T-cell (primary cell): ENCODE results near the gene MPL. TPM values are rescaled to one million over a fixed set of nuclear protein-coding genes. Genes with fewer than 3 reads are reported as not detected.

ENCODE experiments used
- ATAC-seq, 4 experiments: fragments of 200-7000 bp in 3 of 4; fragments of 150-1000 bp in 1 of 4; cut with Tn5 transposase; replicated peaks in 1 of 4; 1 replicate in 3 of 4; 2 replicates in 1 of 4; pipeline ENCODE4 v1.10.0; 2021; ENCODE audit warnings: moderate library complexity in 3 of 4, mild to moderate bottlenecking in 2 of 4, moderate number of reproducible peaks in 1 of 4
- CTCF ChIA-PET, 2 donors: fragments of 300-600 bp; sonication (Branson Sonifier 250); formaldehyde crosslinking; loops; one replicate each; lab custom pipeline; 2022; ENCODE audit warnings: antibody characterized with exemption in 2 of 2; lab: Charles Lee
- POLR2A ChIA-PET, 2 donors: fragments of 300-600 bp; sonication (Branson Sonifier 250); formaldehyde crosslinking; loops; one replicate each; lab custom pipeline; 2022; ENCODE audit warnings: antibody characterized with exemption in 2 of 2; lab: Charles Lee
- DNase-seq, 35 experiments: peaks; one replicate each; pipeline versions ENCODE4 v3.0.0 to v3.0.0-alpha.2; 2013 to 2023
- H3K27ac ChIP-seq: one replicate; pipeline ENCODE4 v1.5.1; 2013; ENCODE audit warnings: low read length
- H3K27me3 ChIP-seq, 2 experiments: replicated peaks in 1 of 2; 1 replicate in 1 of 2; 2 replicates in 1 of 2; pipeline versions ENCODE4 v1.6.1 to v1.7.0; 2013; ENCODE audit warnings: low read length in 1 of 2, mixed read lengths in 1 of 2; ENCODE audit not compliant: control insufficient read depth in 2 of 2, insufficient read depth in 2 of 2; ENCODE audit errors: extremely low read depth in 1 of 2
- H3K36me3 ChIP-seq, 2 donors: 1 replicate in 1 of 2; 2 replicates in 1 of 2; pipeline versions ENCODE4 v1.6.1 to v1.7.0; 2013; ENCODE audit warnings: low read length in 1 of 2; ENCODE audit not compliant: control insufficient read depth in 2 of 2, insufficient read depth in 1 of 2; ENCODE audit errors: extremely low read depth in 1 of 2
- H3K4me1 ChIP-seq, 2 experiments: 1 replicate in 1 of 2; 2 replicates in 1 of 2; pipeline versions ENCODE4 v1.6.1 to v1.7.0; 2013; ENCODE audit warnings: low read length in 2 of 2, mixed read lengths in 1 of 2; ENCODE audit not compliant: insufficient read depth in 2 of 2, control insufficient read depth in 1 of 2; ENCODE audit errors: extremely low read depth in 1 of 2
- H3K4me3 ChIP-seq, 2 donors: 1 replicate in 1 of 2; 2 replicates in 1 of 2; pipeline versions ENCODE4 v1.5.1 to v1.7.0; 2013; ENCODE audit warnings: mild to moderate bottlenecking in 2 of 2, low read length in 1 of 2, moderate library complexity in 1 of 2; ENCODE audit not compliant: control insufficient read depth in 1 of 2; ENCODE audit errors: extremely low read depth in 1 of 2
- H3K9me3 ChIP-seq: 2 replicates; pipeline ENCODE4 v1.7.0; 2013
- H3K27ac Mint-ChIP-seq, 2 donors: one replicate each; pipeline ENCODE4 v1.8.0; 2020 to 2021; ENCODE audit warnings: mild to moderate bottlenecking in 2 of 2, mixed read lengths in 2 of 2
- H3K27me3 Mint-ChIP-seq, 2 donors: one replicate each; pipeline ENCODE4 v1.8.0; 2021 to 2022; ENCODE audit warnings: mixed read lengths in 2 of 2
- H3K36me3 Mint-ChIP-seq: one replicate; pipeline ENCODE4 v1.8.0; 2021; ENCODE audit warnings: mixed read lengths
- H3K4me1 Mint-ChIP-seq, 3 donors: one replicate each; pipeline ENCODE4 v1.8.0; 2020 to 2022; ENCODE audit warnings: mixed read lengths in 3 of 3, mild to moderate bottlenecking in 1 of 3
- H3K4me3 Mint-ChIP-seq, 3 donors: one replicate each; pipeline ENCODE4 v1.8.0; 2020 to 2022; ENCODE audit warnings: mild to moderate bottlenecking in 3 of 3, mixed read lengths in 3 of 3, moderate library complexity in 3 of 3
- H3K9me3 Mint-ChIP-seq, 3 donors: one replicate each; pipeline ENCODE4 v1.8.0; 2020 to 2022; ENCODE audit warnings: mixed read lengths in 3 of 3
- WGBS: methylation state at CpG from one replicate; pipeline ENCODE4 v1.1.5; 2013; ENCODE audit warnings: missing lambda C conversion rate; ENCODE audit not compliant: insufficient coverage; 5-methylcytosine and 5-hydroxymethylcytosine counted together
- total RNA-seq, 35 experiments: library from RNA in 6 of 35; stranded (reverse) in 6 of 35; fragments of 120-200 nt in 1 of 35; gene quantifications; one replicate each; pipeline versions ENCODE4 v1.2.1 to v1.2.4 and lab custom pipeline; 2013 to 2026

MPL gene
- total RNA-seq = under 1 TPM in 3 of 5 donors, not detected in 2; 0.26 to 0.63 (median 0.61) TPM
- total RNA-seq (2013) = 0.06 TPM
- total RNA-seq (lab: John Stamatoyannopoulos, UW) = 0 to 0.51 (median 0.08) reads per million in 29 experiments

- H3K27me3 ChIP-seq = peaks cover 0 to 13% of the 10 kb centered on the region in 2 experiments
- Mint-ChIP-seq H3K4me1 (no peaks in the 10 kb centered on the region), H3K27ac (no peak within 1 kb of the TSS), H3K27me3 (no peaks in the 10 kb centered on the region), H3K36me3 (no peaks in the 10 kb centered on the region), H3K9me3 (no peaks in the 10 kb centered on the region), H3K4me3 (no peak within 1 kb of the TSS)
- no CpG with 5 or more reads among the region's 3 CpGs for WGBS
- ATAC-seq (no peak), DNase-seq (no peak)
- ChIA-PET CTCF (no interaction called here), POLR2A (no interaction called here)
- H3K4me1 ChIP-seq = no peaks in the 10 kb centered on the region
- no peak within 1 kb of the TSS for H3K4me3 ChIP-seq
- H3K36me3 ChIP-seq = no peaks in the 10 kb centered on the region
- no peak within 1 kb of the TSS for H3K27ac ChIP-seq
- no peaks in the 10 kb centered on the region for H3K9me3 ChIP-seq
Measured at GRCh38 chr1:43337588-43337987, at the start of gene MPL. MPL (plus strand) TSS chr1:43337818; CDS start chr1:43337849, 31 bp downstream.

GRCh38 chr1:43288058-43288784, 49.4 kb upstream of the MPL start:
- DNase-seq (no peak), ATAC-seq (no peak)
- no peak overlapping the region for H3K4me3 ChIP-seq
- POLR2A ChIA-PET = interaction anchor here in 1 of 2 donors (0.5 kb wide), 1 partner anchor 424 kb away, joined by 4 read pairs; no protein-coding TSS in a partner anchor
- no peaks in the 10 kb centered on the region for H3K9me3 ChIP-seq
- Mint-ChIP-seq H3K36me3 (no peaks in the 10 kb centered on the region), H3K4me1 (no peaks in the 10 kb centered on the region), H3K9me3 (no peaks in the 10 kb centered on the region), H3K27me3 (peaks cover 4 to 11% of the 10 kb centered on the region in 2 donors), H3K27ac (no peak overlapping the region), H3K4me3 (no peak overlapping the region)
- H3K36me3 ChIP-seq = no peaks in the 10 kb centered on the region
- no peaks in the 10 kb centered on the region for H3K4me1 ChIP-seq
- no peak overlapping the region for H3K27ac ChIP-seq
- CTCF ChIA-PET = no interaction called here
- WGBS = 96% methylated on average over 7 of the region's 9 CpGs
- H3K27me3 ChIP-seq = peaks cover 0 to 26% of the 10 kb centered on the region in 2 experiments

- no peak overlapping the region for H3K4me3 ChIP-seq
- H3K27me3 Mint-ChIP-seq = peaks cover 4 to 11% of the 10 kb centered on the region in 2 donors
- no peaks in the 10 kb centered on the region for H3K4me1 Mint-ChIP-seq
- POLR2A ChIA-PET = no interaction called here
- H3K4me3 Mint-ChIP-seq = no peak overlapping the region
- CTCF ChIA-PET = no interaction called here
- peaks cover 0 to under 1% of the 10 kb centered on the region in 2 experiments for H3K4me1 ChIP-seq
- ATAC-seq (no peak), DNase-seq (no peak)
- H3K27ac ChIP-seq = no peak overlapping the region
- H3K36me3 ChIP-seq = no peaks in the 10 kb centered on the region
- peaks cover 0 to 25% of the 10 kb centered on the region in 2 experiments for H3K27me3 ChIP-seq
- H3K9me3 Mint-ChIP-seq = no peaks in the 10 kb centered on the region
- 89% methylated on average over 10 of the region's 12 CpGs for WGBS
- no peaks in the 10 kb centered on the region for H3K36me3 Mint-ChIP-seq
- no peaks in the 10 kb centered on the region for H3K9me3 ChIP-seq
- H3K27ac Mint-ChIP-seq = no peak overlapping the region
Measured at GRCh38 chr1:43288785-43289706, 48.6 kb upstream of the MPL start.

- 81% methylated on average over 6 of the region's 7 CpGs for WGBS
- no peak for ATAC-seq
- H3K4me3 ChIP-seq = no peak overlapping the region
- no peak for DNase-seq
- H3K4me1 Mint-ChIP-seq = peaks cover 21 to 22% (median 22%) of the 10 kb centered on the region in 3 donors
- peaks cover under 1 to 2% of the 10 kb centered on the region in 2 donors for H3K27me3 Mint-ChIP-seq
- H3K36me3 ChIP-seq = no peaks in the 10 kb centered on the region
- ChIA-PET CTCF (no interaction called here), POLR2A (no interaction called here)
- H3K9me3 ChIP-seq = no peaks in the 10 kb centered on the region
- peaks cover 0 to 2% of the 10 kb centered on the region in 2 experiments for H3K27me3 ChIP-seq
- H3K27ac Mint-ChIP-seq = no peak overlapping the region
- H3K36me3 Mint-ChIP-seq = no peaks in the 10 kb centered on the region
- no peak overlapping the region for H3K4me3 Mint-ChIP-seq
- no peaks in the 10 kb centered on the region for H3K9me3 Mint-ChIP-seq
- H3K27ac ChIP-seq = no peak overlapping the region
- H3K4me1 ChIP-seq = peaks cover 13% of the 10 kb centered on the region in 2 experiments
Measured at GRCh38 chr1:43292216-43292615, 45.4 kb upstream of the MPL start.

GRCh38 chr1:43292679-43293078, 44.9 kb upstream of the MPL start:
- POLR2A ChIA-PET = no interaction called here
- no peaks in the 10 kb centered on the region for H3K9me3 ChIP-seq
- no peak overlapping the region for H3K27ac ChIP-seq
- Mint-ChIP-seq H3K4me3 (no peak overlapping the region), H3K36me3 (no peaks in the 10 kb centered on the region), H3K27me3 (no peaks in the 10 kb centered on the region), H3K27ac (no peak overlapping the region), H3K9me3 (no peaks in the 10 kb centered on the region), H3K4me1 (peaks cover 21 to 22% (median 22%) of the 10 kb centered on the region in 3 donors)
- CTCF ChIA-PET = no interaction called here
- no peak overlapping the region for H3K4me3 ChIP-seq
- no peaks in the 10 kb centered on the region for H3K36me3 ChIP-seq
- H3K27me3 ChIP-seq = peaks cover 0 to 2% of the 10 kb centered on the region in 2 experiments
- ATAC-seq = no peak
- H3K4me1 ChIP-seq = peaks cover 13% of the 10 kb centered on the region in 2 experiments
- DNase-seq = no peak
- WGBS = 75% methylated on average over 5 of the region's 5 CpGs

GRCh38 chr1:43293176-43293575, 44.4 kb upstream of the MPL start:
- no peak overlapping the region for H3K27ac Mint-ChIP-seq
- Histone ChIP-seq H3K4me1 (peaks cover 13% of the 10 kb centered on the region in 2 experiments), H3K4me3 (no peak overlapping the region), H3K27ac (no peak overlapping the region), H3K9me3 (no peaks in the 10 kb centered on the region), H3K36me3 (no peaks in the 10 kb centered on the region), H3K27me3 (peaks cover 0 to under 1% of the 10 kb centered on the region in 2 experiments)
- WGBS = 83% methylated on average over 2 of the region's 2 CpGs
- H3K9me3 Mint-ChIP-seq = no peaks in the 10 kb centered on the region
- CTCF ChIA-PET = no interaction called here
- no peak overlapping the region for H3K4me3 Mint-ChIP-seq
- ATAC-seq = no peak
- H3K36me3 Mint-ChIP-seq = no peaks in the 10 kb centered on the region
- H3K27me3 Mint-ChIP-seq = no peaks in the 10 kb centered on the region
- no peak for DNase-seq
- peaks cover 21 to 22% (median 22%) of the 10 kb centered on the region in 3 donors for H3K4me1 Mint-ChIP-seq
- POLR2A ChIA-PET = no interaction called here
